Colon (tissue), 2 donors: ENCODE measurements around the gene MUC13.

ENCODE experiments used
- FAIRE-seq: peaks from 2 replicates; lab custom pipeline; 2012; peaks lifted over from hg19 to GRCh38; lab: Jason Lieb, UNC
- donor health status: control.
- donor health status: control.

MUC13 gene

GRCh38 chr3:124942613-124943012, 8.1 kb upstream of the MUC13 start:
- no peak for FAIRE-seq

GRCh38 chr3:124941771-124942170, 7.2 kb upstream of the MUC13 start:
- FAIRE-seq = no peak

- no peak for FAIRE-seq
Measured at GRCh38 chr3:124939661-124940060, 5.1 kb upstream of the MUC13 start.

GRCh38 chr3:124938896-124939295, 4.3 kb upstream of the MUC13 start:
- no peak for FAIRE-seq

- no peak for FAIRE-seq
Measured at GRCh38 chr3:124937049-124937448, 2.5 kb upstream of the MUC13 start.

GRCh38 chr3:124935794-124936542, 1.4 kb upstream of the MUC13 start:
- peak; percentile 43 for FAIRE-seq

- FAIRE-seq = no peak
Measured at GRCh38 chr3:124935264-124935663, 713 bp upstream of the MUC13 start.

GRCh38 chr3:124928333-124929202, 6.0 kb downstream of the MUC13 start:
- no peak for FAIRE-seq

GRCh38 chr3:124927574-124928045, 6.9 kb downstream of the MUC13 start:
- no peak for FAIRE-seq

GRCh38 chr3:124926426-124927101, 8.0 kb downstream of the MUC13 start:
- no peak for FAIRE-seq

GRCh38 chr3:124924741-124925140, 9.8 kb downstream of the MUC13 start:
- FAIRE-seq = no peak

GRCh38 chr3:124923833-124924232, 10.7 kb downstream of the MUC13 start:
- no peak for FAIRE-seq

GRCh38 chr3:124920718-124921117, 13.8 kb downstream of the MUC13 start:
- no peak for FAIRE-seq

GRCh38 chr3:124919756-124920155, 14.8 kb downstream of the MUC13 start:
- no peak for FAIRE-seq

GRCh38 chr3:124918524-124918923, 16.0 kb downstream of the MUC13 start:
- FAIRE-seq = no peak

- FAIRE-seq = no peak
Measured at GRCh38 chr3:124916837-124917409, 17.6 kb downstream of the MUC13 start.

GRCh38 chr3:124915254-124915653, 19.3 kb downstream of the MUC13 start:
- no peak for FAIRE-seq

- no peak for FAIRE-seq
Measured at GRCh38 chr3:124907957-124908356, 26.6 kb downstream of the MUC13 start.

GRCh38 chr3:124904835-124905492, 29.6 kb downstream of the MUC13 start:
- FAIRE-seq = no peak

GRCh38 chr3:124903896-124904834, 30.4 kb downstream of the MUC13 start:
- FAIRE-seq = no peak
